DOHH2 (cell line): Measurements from ENCODE around the gene BRD8.

Experiments
- EZH2phosphoT487 ChIP-seq: fragments of 200-600 bp; sonication (generic); IDR thresholded peaks from 2 replicates; pipeline ENCODE4 v1.6.1; 2017; ENCODE audit warnings: borderline replicate concordance, mild to moderate bottlenecking, antibody characterized with exemption, low read length, moderate library complexity, mixed read lengths
- TF ChIP-seq, protein P1 (sequence below): fragments of 200-600 bp; sonication (generic); IDR thresholded peaks from one replicate; pipeline ENCODE4 v1.5.1; 2014; ENCODE audit warnings: antibody characterized with exemption, mild to moderate bottlenecking, low read depth, low read length; ENCODE audit not compliant: poor library complexity, severe bottlenecking

DNA sequence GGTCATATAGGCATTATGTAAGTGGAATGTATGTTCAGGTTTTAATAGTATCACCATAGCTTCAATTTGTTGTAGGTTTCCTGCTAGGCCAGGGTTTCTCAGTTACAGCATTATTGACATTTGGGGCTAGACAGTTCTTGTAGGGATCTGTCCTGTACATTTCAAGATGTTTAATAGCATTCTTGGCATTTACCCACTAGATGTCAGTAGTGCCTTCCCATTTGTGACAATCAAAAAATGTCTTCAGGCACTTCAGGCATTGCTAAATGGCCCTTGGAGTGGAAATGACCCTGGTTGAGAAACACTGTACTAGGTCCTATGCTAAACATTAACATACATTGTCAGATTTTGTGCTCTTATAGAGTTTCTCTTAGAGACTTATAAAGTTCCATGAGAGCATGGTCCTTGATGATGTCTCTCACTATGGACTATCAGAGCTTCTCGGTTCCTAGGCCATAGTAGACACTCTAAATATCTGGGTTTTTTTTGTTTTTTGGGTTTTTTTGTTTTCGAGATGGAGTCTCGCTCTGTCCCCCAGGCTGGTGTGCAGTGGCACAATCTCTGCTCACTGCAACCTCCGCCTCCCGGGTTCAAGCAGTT lies 1.9 kb upstream of the BRD8 start:
- no peak for TF ChIP-seq EZH2phosphoT487
- TF ChIP-seq, protein P1, sequence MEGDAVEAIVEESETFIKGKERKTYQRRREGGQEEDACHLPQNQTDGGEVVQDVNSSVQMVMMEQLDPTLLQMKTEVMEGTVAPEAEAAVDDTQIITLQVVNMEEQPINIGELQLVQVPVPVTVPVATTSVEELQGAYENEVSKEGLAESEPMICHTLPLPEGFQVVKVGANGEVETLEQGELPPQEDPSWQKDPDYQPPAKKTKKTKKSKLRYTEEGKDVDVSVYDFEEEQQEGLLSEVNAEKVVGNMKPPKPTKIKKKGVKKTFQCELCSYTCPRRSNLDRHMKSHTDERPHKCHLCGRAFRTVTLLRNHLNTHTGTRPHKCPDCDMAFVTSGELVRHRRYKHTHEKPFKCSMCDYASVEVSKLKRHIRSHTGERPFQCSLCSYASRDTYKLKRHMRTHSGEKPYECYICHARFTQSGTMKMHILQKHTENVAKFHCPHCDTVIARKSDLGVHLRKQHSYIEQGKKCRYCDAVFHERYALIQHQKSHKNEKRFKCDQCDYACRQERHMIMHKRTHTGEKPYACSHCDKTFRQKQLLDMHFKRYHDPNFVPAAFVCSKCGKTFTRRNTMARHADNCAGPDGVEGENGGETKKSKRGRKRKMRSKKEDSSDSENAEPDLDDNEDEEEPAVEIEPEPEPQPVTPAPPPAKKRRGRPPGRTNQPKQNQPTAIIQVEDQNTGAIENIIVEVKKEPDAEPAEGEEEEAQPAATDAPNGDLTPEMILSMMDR: peak; percentile 59
